CD4-positive, CD25-positive, alpha-beta regulatory T cell (primary cell): ENCODE results near the gene PJA2. TPM values are rescaled to one million over a fixed set of nuclear protein-coding genes. Genes with fewer than 3 reads are reported as not detected.

ENCODE experiments used
- ATAC-seq, 2 donors: fragments of 150-1000 bp; cut with Tn5 transposase; one replicate each; pipeline ENCODE4 v1.10.0; 2021; ENCODE audit warnings: low read depth in 2 of 2, moderate number of reproducible peaks in 2 of 2, moderate library complexity in 1 of 2
- DNase-seq, 3 donors: peaks; one replicate each; pipeline versions ENCODE4 v3.0.0 to v3.0.0-alpha.2; 2012 to 2022; ENCODE audit warnings: mixed read lengths in 1 of 3
- H3K27ac ChIP-seq: one replicate; pipeline ENCODE4 v1.7.0; 2013; ENCODE audit warnings: mild to moderate bottlenecking, low read length; ENCODE audit not compliant: insufficient read depth, poor library complexity, severe bottlenecking
- H3K27me3 ChIP-seq: one replicate; pipeline ENCODE4 v1.7.0; 2013; ENCODE audit warnings: low read length; ENCODE audit not compliant: control insufficient read depth, insufficient read depth
- H3K36me3 ChIP-seq: one replicate; pipeline ENCODE4 v1.7.0; 2013; ENCODE audit warnings: mild to moderate bottlenecking, low read length, moderate library complexity; ENCODE audit not compliant: control insufficient read depth, insufficient read depth
- H3K4me1 ChIP-seq: 2 replicates; pipeline ENCODE4 v1.7.0; 2013; ENCODE audit warnings: mild to moderate bottlenecking, low read length; ENCODE audit not compliant: insufficient read depth, control insufficient read depth, poor library complexity, severe bottlenecking
- H3K4me3 ChIP-seq: one replicate; pipeline ENCODE4 v1.7.0; 2013; ENCODE audit warnings: low read depth, mild to moderate bottlenecking, low read length, moderate library complexity
- H3K9me3 ChIP-seq, 2 experiments: 1 replicate in 1 of 2; 2 replicates in 1 of 2; pipeline ENCODE4 v1.7.0; 2013; ENCODE audit warnings: low read length in 2 of 2, mild to moderate bottlenecking in 1 of 2, moderate library complexity in 1 of 2; ENCODE audit not compliant: control insufficient read depth in 2 of 2
- H3K27ac Mint-ChIP-seq, 3 donors: one replicate each; pipeline ENCODE4 v1.8.0; 2020 to 2022; ENCODE audit warnings: mild to moderate bottlenecking in 3 of 3, mixed read lengths in 3 of 3, moderate library complexity in 2 of 3
- H3K27me3 Mint-ChIP-seq: one replicate; pipeline ENCODE4 v1.8.0; 2022; ENCODE audit warnings: mild to moderate bottlenecking, mixed read lengths
- H3K36me3 Mint-ChIP-seq: one replicate; pipeline ENCODE4 v1.8.0; 2020; ENCODE audit warnings: mixed read lengths
- H3K4me1 Mint-ChIP-seq, 4 donors: one replicate each; pipeline ENCODE4 v1.8.0; 2020 to 2022; ENCODE audit warnings: mixed read lengths in 4 of 4, mild to moderate bottlenecking in 1 of 4
- H3K4me3 Mint-ChIP-seq, 4 donors: one replicate each; pipeline ENCODE4 v1.8.0; 2020 to 2022; ENCODE audit warnings: mild to moderate bottlenecking in 4 of 4, mixed read lengths in 4 of 4, moderate library complexity in 3 of 4
- H3K9me3 Mint-ChIP-seq, 7 donors: one replicate each; pipeline ENCODE4 v1.8.0; 2020 to 2022; ENCODE audit warnings: mixed read lengths in 7 of 7, mild to moderate bottlenecking in 3 of 7, moderate library complexity in 2 of 7
- polyA plus RNA-seq, 4 donors: library from polyadenylated mRNA; unstranded; fragments of 300-500 nt; fragmentation: Illumina TruSeq; gene quantifications; one replicate each; pipeline ENCODE4 v1.2.3, GENCODE V29; 2021
- total RNA-seq: library from RNA; stranded (reverse); gene quantifications from one replicate; pipeline ENCODE4 v1.2.3, GENCODE V29; 2022

Gene PJA2, protein sequence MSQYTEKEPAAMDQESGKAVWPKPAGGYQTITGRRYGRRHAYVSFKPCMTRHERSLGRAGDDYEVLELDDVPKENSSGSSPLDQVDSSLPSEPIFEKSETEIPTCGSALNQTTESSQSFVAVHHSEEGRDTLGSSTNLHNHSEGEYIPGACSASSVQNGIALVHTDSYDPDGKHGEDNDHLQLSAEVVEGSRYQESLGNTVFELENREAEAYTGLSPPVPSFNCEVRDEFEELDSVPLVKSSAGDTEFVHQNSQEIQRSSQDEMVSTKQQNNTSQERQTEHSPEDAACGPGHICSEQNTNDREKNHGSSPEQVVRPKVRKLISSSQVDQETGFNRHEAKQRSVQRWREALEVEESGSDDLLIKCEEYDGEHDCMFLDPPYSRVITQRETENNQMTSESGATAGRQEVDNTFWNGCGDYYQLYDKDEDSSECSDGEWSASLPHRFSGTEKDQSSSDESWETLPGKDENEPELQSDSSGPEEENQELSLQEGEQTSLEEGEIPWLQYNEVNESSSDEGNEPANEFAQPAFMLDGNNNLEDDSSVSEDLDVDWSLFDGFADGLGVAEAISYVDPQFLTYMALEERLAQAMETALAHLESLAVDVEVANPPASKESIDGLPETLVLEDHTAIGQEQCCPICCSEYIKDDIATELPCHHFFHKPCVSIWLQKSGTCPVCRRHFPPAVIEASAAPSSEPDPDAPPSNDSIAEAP
- total RNA-seq = 73.7 TPM
- polyA plus RNA-seq = 10 to 100 TPM; 56.5 to 65.7 (median 60.6) TPM

GRCh38 chr5:109409844-109410388, at the start of gene PJA2:
TSS of gene PJA2 (minus strand) at chr5:109409974. CDS start at chr5:109383433, 26,541 bp downstream.
- Mint-ChIP-seq H3K27ac (peak within 1 kb of the TSS; percentile 98 to 100 (median 100)), H3K36me3 (peaks cover 7% of the 10 kb centered on the region), H3K4me1 (peaks cover 22 to 49% (median 41%) of the 10 kb centered on the region in 4 donors), H3K4me3 (peak within 1 kb of the TSS; percentile 96 to 100 (median 98)), H3K9me3 (peaks cover 0 to 6% (median 0%) of the 10 kb centered on the region in 7 donors), H3K27me3 (no peaks in the 10 kb centered on the region)
- ATAC-seq (peak; percentile 81 to 85), DNase-seq (peak; percentile 93 to 99 (median 95))
- Histone ChIP-seq H3K27me3 (no peaks in the 10 kb centered on the region), H3K27ac (peak within 1 kb of the TSS; percentile 99), H3K9me3 (no peaks in the 10 kb centered on the region), H3K4me3 (peak within 1 kb of the TSS; percentile 99), H3K4me1 (peaks cover 35% of the 10 kb centered on the region), H3K36me3 (no peaks in the 10 kb centered on the region)

DNA sequence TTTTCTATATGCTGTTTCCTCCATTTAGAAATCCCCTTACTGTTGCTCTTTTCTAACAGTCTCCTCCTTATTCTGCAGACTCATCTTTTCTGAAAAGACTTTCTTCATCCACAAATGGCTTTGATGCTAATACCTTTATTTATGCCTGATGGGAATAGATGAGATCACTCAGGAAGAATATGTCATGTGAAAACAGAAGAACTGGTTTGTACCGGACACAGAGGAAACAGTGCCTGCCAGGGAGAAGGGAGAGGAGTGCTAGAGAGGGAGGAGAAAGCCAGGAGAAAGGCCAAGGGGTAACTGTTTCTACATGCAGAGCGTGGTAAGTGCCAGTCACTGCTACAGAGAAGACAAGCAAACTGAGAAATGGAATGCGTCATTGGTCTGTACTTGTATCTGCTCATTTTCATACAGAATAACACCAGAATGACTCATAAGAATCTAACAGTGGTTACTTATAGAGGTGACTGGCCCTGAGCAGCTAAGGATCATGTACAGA, 45.9 kb upstream of the PJA2 start:
- peaks cover 0 to 2% (median 0%) of the 10 kb centered on the region in 4 donors for H3K4me1 Mint-ChIP-seq

GRCh38 chr5:109454731-109455505, 45.1 kb upstream of the PJA2 start:
- peaks cover 0 to 2% (median 0%) of the 10 kb centered on the region in 4 donors for H3K4me1 Mint-ChIP-seq
- H3K27me3 Mint-ChIP-seq = no peaks in the 10 kb centered on the region

More for the DNA sequence above, 45.9 kb upstream of the PJA2 start:
- no peak overlapping the region for H3K4me3 ChIP-seq
- ATAC-seq (peak; percentile 59 to 65), DNase-seq (peak in 1 of 3 donors; percentile 37)
- H3K9me3 Mint-ChIP-seq = peaks cover 0 to 5% (median 0%) of the 10 kb centered on the region in 7 donors
- H3K27me3 ChIP-seq = peaks cover 2% of the 10 kb centered on the region
- no peaks in the 10 kb centered on the region for H3K36me3 Mint-ChIP-seq
- no peaks in the 10 kb centered on the region for H3K4me1 ChIP-seq
- H3K4me3 Mint-ChIP-seq = no peak overlapping the region
- H3K9me3 ChIP-seq = no peaks in the 10 kb centered on the region
- peak overlapping the region in 1 of 3 donors; percentile 18 for H3K27ac Mint-ChIP-seq
- no peaks in the 10 kb centered on the region for H3K36me3 ChIP-seq
- no peak overlapping the region for H3K27ac ChIP-seq
- no peaks in the 10 kb centered on the region for H3K27me3 Mint-ChIP-seq

GRCh38 chr5:109453251-109453650, 43.5 kb upstream of the PJA2 start:
- Mint-ChIP-seq H3K4me1 (peaks cover 0 to 2% (median 0%) of the 10 kb centered on the region in 4 donors), H3K27ac (no peak overlapping the region), H3K9me3 (peaks cover 0 to 5% (median 0%) of the 10 kb centered on the region in 7 donors), H3K27me3 (no peaks in the 10 kb centered on the region), H3K36me3 (no peaks in the 10 kb centered on the region), H3K4me3 (no peak overlapping the region)
- Histone ChIP-seq H3K36me3 (no peaks in the 10 kb centered on the region), H3K27ac (no peak overlapping the region), H3K4me3 (no peak overlapping the region), H3K27me3 (peaks cover 2% of the 10 kb centered on the region), H3K9me3 (no peaks in the 10 kb centered on the region), H3K4me1 (no peaks in the 10 kb centered on the region)
- ATAC-seq = no peak
- no peak for DNase-seq

More at GRCh38 chr5:109454731-109455505, 45.1 kb upstream of the PJA2 start:
- no peak overlapping the region for H3K27ac Mint-ChIP-seq
- no peaks in the 10 kb centered on the region for H3K36me3 Mint-ChIP-seq
- H3K4me3 Mint-ChIP-seq = no peak overlapping the region
- H3K9me3 Mint-ChIP-seq = peaks cover 0 to 5% (median 0%) of the 10 kb centered on the region in 7 donors
- no peak overlapping the region for H3K27ac ChIP-seq
- DNase-seq (no peak), ATAC-seq (no peak)
- H3K36me3 ChIP-seq = no peaks in the 10 kb centered on the region
- no peak overlapping the region for H3K4me3 ChIP-seq
- no peaks in the 10 kb centered on the region for H3K9me3 ChIP-seq
- peaks cover 2% of the 10 kb centered on the region for H3K27me3 ChIP-seq
- H3K4me1 ChIP-seq = no peaks in the 10 kb centered on the region

- Mint-ChIP-seq H3K9me3 (peaks cover 0 to 5% (median 0%) of the 10 kb centered on the region in 7 donors), H3K36me3 (no peaks in the 10 kb centered on the region), H3K27me3 (no peaks in the 10 kb centered on the region), H3K4me3 (no peak overlapping the region), H3K27ac (no peak overlapping the region), H3K4me1 (peaks cover 0 to 2% (median 0%) of the 10 kb centered on the region in 4 donors)
- Histone ChIP-seq H3K4me3 (no peak overlapping the region), H3K27ac (no peak overlapping the region), H3K27me3 (peaks cover 2% of the 10 kb centered on the region), H3K9me3 (no peaks in the 10 kb centered on the region), H3K36me3 (no peaks in the 10 kb centered on the region), H3K4me1 (no peaks in the 10 kb centered on the region)
- no peak for ATAC-seq
- DNase-seq = no peak
Observed at GRCh38 chr5:109452661-109453060, 42.9 kb upstream of the PJA2 start.

DNA sequence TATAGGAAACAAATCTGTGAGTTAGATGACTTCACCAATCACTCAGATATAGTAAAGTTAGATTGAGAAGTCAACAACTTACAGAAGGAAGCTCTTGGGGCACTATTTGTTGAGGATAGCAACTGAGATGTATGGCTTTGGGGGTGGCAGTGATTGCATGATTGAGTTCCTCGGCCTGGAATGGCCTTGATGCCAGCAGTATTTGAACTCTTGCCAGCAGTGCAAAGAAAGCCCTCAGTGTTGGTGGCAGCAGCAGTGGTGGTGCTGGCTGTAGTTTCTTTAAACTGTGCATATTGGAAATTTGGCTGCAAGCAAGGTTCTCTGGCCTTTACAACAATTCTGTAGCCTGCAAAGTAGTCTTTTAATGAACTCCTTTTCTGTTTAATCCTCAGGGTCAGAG, 41.4 kb upstream of the PJA2 start:
- Mint-ChIP-seq H3K27ac (no peak overlapping the region), H3K4me3 (no peak overlapping the region), H3K9me3 (peaks cover 0 to 5% (median 0%) of the 10 kb centered on the region in 7 donors), H3K4me1 (peaks cover 0 to 2% (median 0%) of the 10 kb centered on the region in 4 donors), H3K36me3 (no peaks in the 10 kb centered on the region), H3K27me3 (no peaks in the 10 kb centered on the region)
- ATAC-seq (no peak), DNase-seq (no peak)
- no peaks in the 10 kb centered on the region for H3K4me1 ChIP-seq
- H3K36me3 ChIP-seq = no peaks in the 10 kb centered on the region
- no peak overlapping the region for H3K27ac ChIP-seq
- peaks cover 2% of the 10 kb centered on the region for H3K27me3 ChIP-seq
- H3K9me3 ChIP-seq = no peaks in the 10 kb centered on the region
- H3K4me3 ChIP-seq = no peak overlapping the region
